HG02759 (cell line): Measurements from ENCODE around the gene THEM4.
A peak's percentile ranks its signal among the peaks of the same experiment; 100 is the strongest.
"Not testable (repeated sequence)": the region's sequence is repeated elsewhere in the genome, so short reads cannot be mapped to it uniquely, and the experiment has no call there.

Experiments used
- ATAC-seq: cut with Tn5 transposase; IDR thresholded peaks from one replicate; pipeline ENCODE4 v1.9.1; 2021; ENCODE audit warnings: mild to moderate bottlenecking, moderate library complexity; ENCODE audit not compliant: unreplicated experiment

Gene THEM4

GRCh38 chr1:151860504-151861187 is 48.7 kb downstream of the THEM4 start:
- ATAC-seq = no peak

GRCh38 chr1:151859891-151860293 is 49.4 kb downstream of the THEM4 start:
- ATAC-seq = no peak

- ATAC-seq = no peak
Observed at GRCh38 chr1:151858886-151859665, 50.2 kb downstream of the THEM4 start.

- ATAC-seq = no peak
Observed at GRCh38 chr1:151858030-151858746, 51.1 kb downstream of the THEM4 start.

- no peak for ATAC-seq
Observed at GRCh38 chr1:151855933-151856332, 53.4 kb downstream of the THEM4 start.

GRCh38 chr1:151855516-151855915 is 53.8 kb downstream of the THEM4 start:
- not testable (repeated sequence) for ATAC-seq

GRCh38 chr1:151854658-151855057 is 54.7 kb downstream of the THEM4 start:
- no peak for ATAC-seq

- ATAC-seq = no peak
Observed at GRCh38 chr1:151853411-151853943, 55.8 kb downstream of the THEM4 start, which contains the start of gene THEM5. Gene THEM5 (minus strand): TSS chr1:151853712. CDS start chr1:151853565, 147 bp downstream.

- ATAC-seq = no peak
Observed at GRCh38 chr1:151852733-151853132, 56.6 kb downstream of the THEM4 start.

- no peak for ATAC-seq
Observed at GRCh38 chr1:151851886-151852285, 57.4 kb downstream of the THEM4 start.

- ATAC-seq = no peak
Observed at GRCh38 chr1:151849871-151850270, 59.4 kb downstream of the THEM4 start.

- no peak for ATAC-seq
Observed at GRCh38 chr1:151849126-151849525, 60.2 kb downstream of the THEM4 start.

- ATAC-seq = no peak
Observed at GRCh38 chr1:151847867-151848596, 61.3 kb downstream of the THEM4 start.

GRCh38 chr1:151846686-151847237 is 62.5 kb downstream of the THEM4 start:
- no peak for ATAC-seq

GRCh38 chr1:151846062-151846568 is 63.2 kb downstream of the THEM4 start:
- ATAC-seq = no peak

GRCh38 chr1:151843398-151843797 is 65.9 kb downstream of the THEM4 start:
- no peak for ATAC-seq

- ATAC-seq = no peak
Observed at GRCh38 chr1:151841141-151841540, 68.2 kb downstream of the THEM4 start.

GRCh38 chr1:151840421-151840820 is 68.9 kb downstream of the THEM4 start:
- no peak for ATAC-seq

- peak; percentile 49 for ATAC-seq
Observed at GRCh38 chr1:151839457-151840403, 69.6 kb downstream of the THEM4 start, which contains the start of gene C2CD4D. Gene C2CD4D (minus strand): TSS chr1:151839820. CDS start chr1:151838989, 831 bp downstream.
